NCI-H510A (cell line): ENCODE results near the gene CPEB3.
"Not testable (repeated sequence)": the region's sequence is repeated elsewhere in the genome, so short reads cannot be mapped to it uniquely, and the experiment has no call there.

Experiments
- DNase-seq: peaks from one replicate; lab custom pipeline; 2025; lab: John Stamatoyannopoulos, UW

Gene CPEB3

GRCh38 chr10:92142512-92142911, 148.4 kb downstream of the CPEB3 start:
- no peak for DNase-seq

DNA sequence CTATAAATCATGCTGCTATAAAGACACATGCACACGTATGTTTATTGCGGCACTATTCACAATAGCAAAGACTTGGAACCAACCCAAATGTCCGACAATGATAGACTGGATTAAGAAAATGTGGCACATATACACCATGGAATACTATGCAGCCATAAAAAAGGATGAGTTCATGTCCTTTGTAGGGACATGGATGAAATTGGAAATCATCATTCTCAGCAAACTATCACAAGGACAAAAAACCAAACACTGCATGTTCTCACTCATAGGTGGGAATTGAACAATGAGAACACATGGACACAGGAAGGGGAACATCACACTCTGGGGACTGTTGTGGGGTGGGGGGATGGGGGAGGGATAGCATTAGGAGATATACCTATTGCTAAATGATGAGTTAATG, 149.7 kb downstream of the CPEB3 start:
- DNase-seq = not testable (repeated sequence)

GRCh38 chr10:92134049-92134448, 156.8 kb downstream of the CPEB3 start:
- DNase-seq = not testable (repeated sequence)

DNA sequence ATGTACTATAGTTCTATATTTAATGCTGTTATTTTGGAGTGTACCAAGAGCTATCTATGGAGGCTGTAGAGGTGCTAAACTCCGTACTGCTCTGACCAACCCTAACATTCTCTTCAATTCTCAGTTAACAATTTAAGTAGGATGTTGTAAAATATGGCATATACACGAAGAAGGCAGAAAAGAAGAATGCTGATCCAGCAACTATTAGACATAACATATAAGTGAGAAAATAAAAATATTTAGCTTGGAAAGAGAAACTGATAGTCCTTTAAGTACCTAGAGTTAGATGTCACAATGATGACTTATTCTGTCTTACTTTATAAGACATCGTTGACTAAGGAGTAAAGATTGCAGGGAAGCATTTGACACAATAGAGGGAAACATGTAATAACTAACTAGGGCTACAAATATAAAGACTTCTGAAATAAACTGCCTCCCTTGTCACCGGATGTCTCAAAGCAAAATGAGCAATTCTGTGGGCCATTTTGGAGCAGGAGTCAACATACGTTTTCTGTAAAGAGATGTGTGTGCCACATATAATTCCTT, 159.5 kb downstream of the CPEB3 start:
- DNase-seq = no peak

- no peak for DNase-seq
Observed at GRCh38 chr10:92130622-92131274, 160.1 kb downstream of the CPEB3 start.

- no peak for DNase-seq
Observed at GRCh38 chr10:92126100-92126650, 164.7 kb downstream of the CPEB3 start.

- no peak for DNase-seq
Observed at GRCh38 chr10:92125144-92125543, 165.7 kb downstream of the CPEB3 start.

GRCh38 chr10:92124616-92125143, 166.2 kb downstream of the CPEB3 start:
- no peak for DNase-seq

- no peak for DNase-seq
Observed at GRCh38 chr10:92124020-92124419, 166.9 kb downstream of the CPEB3 start.

DNA sequence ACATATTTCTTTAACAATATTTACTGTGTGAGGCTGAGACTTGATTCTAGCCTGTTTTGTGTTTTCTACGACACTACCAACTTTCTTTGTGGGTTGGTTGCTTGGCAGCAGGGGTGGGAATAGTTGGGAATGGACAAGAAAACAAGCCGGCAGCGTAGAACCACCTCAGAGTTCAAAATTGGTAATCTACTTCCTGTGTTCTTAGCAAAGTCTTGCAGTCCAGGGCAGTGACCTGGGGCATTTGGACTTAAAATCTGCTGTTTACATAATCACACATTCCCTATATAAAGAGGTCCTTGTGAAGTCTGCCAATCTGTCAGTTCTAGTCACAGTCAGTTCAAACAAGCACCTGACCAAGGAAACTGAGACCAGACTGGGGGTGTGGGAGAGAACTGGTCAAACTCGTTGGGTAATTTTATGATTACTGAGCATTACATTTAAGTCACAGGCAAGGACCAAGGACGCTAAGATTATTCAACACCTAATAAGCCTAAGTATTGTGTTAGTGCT, 167.9 kb downstream of the CPEB3 start:
- DNase-seq = no peak

DNA sequence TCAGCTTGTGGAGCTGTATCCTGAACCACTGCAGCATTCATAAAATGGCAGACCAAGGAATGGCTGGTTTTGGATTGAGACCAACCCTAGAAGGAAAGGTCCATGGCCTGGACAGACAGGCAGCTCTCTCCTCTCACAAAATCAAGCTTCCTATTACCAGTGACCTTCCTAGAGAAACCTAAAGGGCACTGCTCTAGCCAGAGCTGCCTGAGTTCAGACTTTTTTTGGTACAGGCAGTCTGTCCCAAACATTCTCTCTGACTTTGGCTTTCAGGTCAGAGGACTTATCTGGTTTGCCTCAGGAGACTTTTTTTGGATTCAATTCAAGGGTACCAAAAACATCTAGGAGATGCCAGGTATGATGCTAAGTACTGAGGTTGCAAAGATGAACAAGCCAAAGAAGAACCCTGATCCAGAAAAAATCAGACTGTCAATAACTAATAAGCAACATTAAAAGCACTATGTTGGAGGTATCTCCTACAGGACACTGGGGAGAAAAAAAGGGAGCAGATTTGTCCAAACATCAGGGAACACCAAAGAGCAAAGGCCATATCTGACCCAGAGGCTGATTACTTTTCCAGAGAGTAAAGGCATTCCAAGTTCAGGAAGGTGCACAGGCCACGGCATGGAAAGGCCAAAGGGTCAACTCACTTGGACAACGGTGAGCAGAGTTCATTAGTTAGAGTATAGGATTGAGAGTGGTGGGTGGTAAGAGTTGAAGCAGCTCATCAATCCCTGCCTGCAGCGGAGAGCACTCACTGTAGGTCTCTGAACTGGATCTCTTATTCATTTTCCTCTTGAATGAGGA, 169.0 kb downstream of the CPEB3 start:
- no peak for DNase-seq

- no peak for DNase-seq
Observed at GRCh38 chr10:92119340-92119739, 171.5 kb downstream of the CPEB3 start.

GRCh38 chr10:92114917-92115316, 176.0 kb downstream of the CPEB3 start:
- DNase-seq = not testable (repeated sequence)

DNA sequence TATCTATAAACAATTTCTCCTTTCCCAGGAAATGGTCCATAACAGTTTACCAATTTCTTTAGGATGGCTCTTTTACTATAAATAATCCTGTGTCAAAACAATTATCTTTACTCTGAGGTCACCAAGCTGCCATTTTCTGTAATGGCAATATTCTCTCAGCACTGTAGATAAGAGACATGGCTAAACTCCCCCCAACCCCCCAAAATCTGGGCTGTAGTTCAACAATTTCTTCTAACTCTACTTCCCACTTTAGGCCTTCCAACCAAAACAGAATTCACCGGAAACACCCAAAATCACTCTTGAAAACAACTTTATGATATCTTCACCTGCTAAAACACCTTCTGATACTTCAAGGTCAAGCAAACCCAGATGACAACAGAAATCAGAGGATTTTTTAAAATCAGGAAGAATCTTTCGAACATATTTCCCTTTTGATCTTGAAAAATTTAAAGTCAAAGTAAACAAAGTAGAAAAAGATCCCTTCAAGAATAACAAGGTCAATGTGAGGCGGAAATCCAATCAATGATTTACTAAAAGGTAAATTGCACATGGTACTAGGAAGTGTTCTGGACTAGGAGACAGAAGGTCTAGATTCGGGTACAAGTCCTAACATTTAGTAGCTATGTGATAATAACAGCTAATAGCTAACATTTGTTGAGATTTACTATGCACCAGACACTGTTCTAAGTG, 176.8 kb downstream of the CPEB3 start:
- no peak for DNase-seq

DNA sequence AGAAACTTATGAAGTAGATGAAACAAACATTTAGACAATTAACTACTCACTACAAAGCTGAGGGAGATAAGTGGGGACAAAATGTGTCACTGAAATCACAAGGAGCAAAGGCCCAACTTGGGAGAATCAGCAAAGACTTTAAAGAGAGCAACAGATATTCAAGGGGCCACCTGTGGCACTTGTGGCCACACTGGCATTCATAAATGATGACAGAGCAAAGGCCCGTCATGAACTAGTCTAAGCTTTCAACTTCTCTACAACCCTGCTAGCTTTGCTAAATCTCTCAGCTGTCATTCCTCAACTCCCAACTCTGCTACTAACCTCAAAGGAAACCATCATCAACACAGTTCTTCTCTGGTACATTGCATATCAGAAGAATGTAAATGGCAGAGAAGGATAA, 178.4 kb downstream of the CPEB3 start:
- no peak for DNase-seq

GRCh38 chr10:92111336-92111939, 179.4 kb downstream of the CPEB3 start:
- DNase-seq = no peak

- no peak for DNase-seq
Observed at GRCh38 chr10:92110039-92110794, 180.7 kb downstream of the CPEB3 start.

- no peak for DNase-seq
Observed at GRCh38 chr10:92108747-92109146, 182.1 kb downstream of the CPEB3 start.

- no peak for DNase-seq
Observed at GRCh38 chr10:92108120-92108519, 182.8 kb downstream of the CPEB3 start.

GRCh38 chr10:92103376-92104090, 187.3 kb downstream of the CPEB3 start:
- DNase-seq = no peak
